HG03135 (cell line): Measurements from ENCODE around the gene TNFSF11.
A peak's percentile ranks its signal among the peaks of the same experiment; 100 is the strongest.

Experiments used
- ATAC-seq: cut with Tn5 transposase; IDR thresholded peaks from one replicate; pipeline ENCODE4 v1.9.1; 2021; ENCODE audit warnings: mild to moderate bottlenecking, moderate library complexity; ENCODE audit not compliant: unreplicated experiment

The TNFSF11 gene

GRCh38 chr13:42574011-42574410 is at the start of gene TNFSF11:
Gene TNFSF11, plus strand, starts transcription at chr13:42574152. Its CDS starts 152 bp downstream, at chr13:42574304.
- peak; percentile 30 for ATAC-seq

- peak; percentile 71 for ATAC-seq
Observed at GRCh38 chr13:42524487-42525034, 49.4 kb upstream of the TNFSF11 start.

- ATAC-seq: peak; percentile 12
Observed at GRCh38 chr13:42525035-42525504, 48.9 kb upstream of the TNFSF11 start.

- no peak for ATAC-seq
Observed at GRCh38 chr13:42526276-42526675, 47.7 kb upstream of the TNFSF11 start.

- no peak for ATAC-seq
Observed at GRCh38 chr13:42526804-42527203, 47.1 kb upstream of the TNFSF11 start.

- no peak for ATAC-seq
Observed at GRCh38 chr13:42532561-42533335, 41.2 kb upstream of the TNFSF11 start.

GRCh38 chr13:42533336-42533591 is 40.7 kb upstream of the TNFSF11 start:
- ATAC-seq: no peak

- no peak for ATAC-seq
Observed at GRCh38 chr13:42534785-42535184, 39.2 kb upstream of the TNFSF11 start.

- ATAC-seq: no peak
Observed at GRCh38 chr13:42538996-42539395, 35.0 kb upstream of the TNFSF11 start.

- no peak for ATAC-seq
Observed at GRCh38 chr13:42539670-42540069, 34.3 kb upstream of the TNFSF11 start.

- no peak for ATAC-seq
Observed at GRCh38 chr13:42543215-42543797, 30.6 kb upstream of the TNFSF11 start.

- ATAC-seq: no peak
Observed at GRCh38 chr13:42544246-42544926, 29.6 kb upstream of the TNFSF11 start.

- no peak for ATAC-seq
Observed at GRCh38 chr13:42545842-42546241, 28.1 kb upstream of the TNFSF11 start.

GRCh38 chr13:42547612-42548011 is 26.3 kb upstream of the TNFSF11 start:
- ATAC-seq: no peak

- peak; percentile 95 for ATAC-seq
Observed at GRCh38 chr13:42548731-42549551, 25.0 kb upstream of the TNFSF11 start.

- no peak for ATAC-seq
Observed at GRCh38 chr13:42549552-42549936, 24.4 kb upstream of the TNFSF11 start.

- ATAC-seq: no peak
Observed at GRCh38 chr13:42551611-42552010, 22.3 kb upstream of the TNFSF11 start.

- no peak for ATAC-seq
Observed at GRCh38 chr13:42553098-42554046, 20.6 kb upstream of the TNFSF11 start.

- no peak for ATAC-seq
Observed at GRCh38 chr13:42559057-42559456, 14.9 kb upstream of the TNFSF11 start.
